ENCODE results near the gene NAA35. TPM values are rescaled to one million over a fixed set of nuclear protein-coding genes. Genes with fewer than 3 reads are reported as not detected.

NAA35 gene
- total RNA-seq, 1 donor from 2014 or later = 35.7 TPM

GRCh38 chr9:86027767-86028166, 86.8 kb downstream of the NAA35 start:
- no peak overlapping the region for H3K4me3 Mint-ChIP-seq
- DNase-seq (ENCODE audit: extremely low spot score, unreplicated experiment) = no peak
- TF ChIP-seq CTCF (conservative IDR thresholded peaks at IDR 0.05) = no peak
- H3K27ac Mint-ChIP-seq = no peak overlapping the region
- peaks cover under 1% of the 10 kb centered on the region for H3K4me1 Mint-ChIP-seq (ENCODE audit: unreplicated experiment)
- no peaks in the 10 kb centered on the region for H3K27me3 Mint-ChIP-seq
- no peaks in the 10 kb centered on the region for H3K9me3 Mint-ChIP-seq
- peaks cover 62% of the 10 kb centered on the region for H3K36me3 Mint-ChIP-seq

- Mint-ChIP-seq H3K27ac (no peak overlapping the region), H3K36me3 (peaks cover 55% of the 10 kb centered on the region), H3K4me3 (no peak overlapping the region), H3K9me3 (no peaks in the 10 kb centered on the region), H3K4me1 (ENCODE audit: unreplicated experiment) (no peaks in the 10 kb centered on the region), H3K27me3 (no peaks in the 10 kb centered on the region)
- DNase-seq (ENCODE audit: extremely low spot score, unreplicated experiment) = no peak
- peak; percentile 70 for TF ChIP-seq CTCF (conservative IDR thresholded peaks at IDR 0.05)
These were observed 94.2 kb downstream of the NAA35 start for GRCh38 chr9:86034863-86035734.

- Mint-ChIP-seq H3K27me3 (no peaks in the 10 kb centered on the region), H3K4me3 (no peak overlapping the region), H3K4me1 (ENCODE audit: unreplicated experiment) (no peaks in the 10 kb centered on the region), H3K9me3 (no peaks in the 10 kb centered on the region), H3K27ac (no peak overlapping the region), H3K36me3 (peaks cover 54% of the 10 kb centered on the region)
- TF ChIP-seq CTCF (conservative IDR thresholded peaks at IDR 0.05) = no peak
- no peak for DNase-seq (ENCODE audit: extremely low spot score, unreplicated experiment)
These were observed 95.0 kb downstream of the NAA35 start for GRCh38 chr9:86035827-86036440.

- no peak for DNase-seq (ENCODE audit: extremely low spot score, unreplicated experiment)
- peaks cover 54% of the 10 kb centered on the region for H3K36me3 Mint-ChIP-seq
- H3K9me3 Mint-ChIP-seq = no peaks in the 10 kb centered on the region
- H3K4me3 Mint-ChIP-seq = no peak overlapping the region
- no peak for TF ChIP-seq CTCF (conservative IDR thresholded peaks at IDR 0.05)
- no peaks in the 10 kb centered on the region for H3K27me3 Mint-ChIP-seq
- H3K4me1 Mint-ChIP-seq (ENCODE audit: unreplicated experiment) = no peaks in the 10 kb centered on the region
- H3K27ac Mint-ChIP-seq = no peak overlapping the region
These were observed 95.6 kb downstream of the NAA35 start for GRCh38 chr9:86036555-86036954.

- peaks cover 35% of the 10 kb centered on the region for H3K36me3 Mint-ChIP-seq
- no peak for DNase-seq (ENCODE audit: extremely low spot score, unreplicated experiment)
- no peak overlapping the region for H3K4me3 Mint-ChIP-seq
- H3K27ac Mint-ChIP-seq = no peak overlapping the region
- peaks cover 4% of the 10 kb centered on the region for H3K4me1 Mint-ChIP-seq (ENCODE audit: unreplicated experiment)
- TF ChIP-seq CTCF (conservative IDR thresholded peaks at IDR 0.05) = no peak
- no peaks in the 10 kb centered on the region for H3K27me3 Mint-ChIP-seq
- H3K9me3 Mint-ChIP-seq = no peaks in the 10 kb centered on the region
These were observed 99.3 kb downstream of the NAA35 start for GRCh38 chr9:86039991-86040860.

Measured in type B pancreatic cell (in vitro differentiated cells).